GM19463 (cell line): ENCODE data around the gene PRKAG2.
"Not testable (repeated sequence)": the region's sequence is repeated elsewhere in the genome, so short reads cannot be mapped to it uniquely, and the experiment has no call there.

Source experiments
- ATAC-seq: cut with Tn5 transposase; IDR thresholded peaks from one replicate; pipeline ENCODE4 v1.9.1; 2021; ENCODE audit warnings: mild to moderate bottlenecking, moderate library complexity; ENCODE audit not compliant: unreplicated experiment

Gene PRKAG2

GRCh38 chr7:151837285-151838042 is 39.5 kb downstream of the PRKAG2 start:
- no peak for ATAC-seq

- ATAC-seq, result no peak
These were observed 40.0 kb downstream of the PRKAG2 start for GRCh38 chr7:151836927-151837205.

GRCh38 chr7:151836191-151836926 is 40.6 kb downstream of the PRKAG2 start:
- ATAC-seq, result no peak

- no peak for ATAC-seq
These were observed 41.3 kb downstream of the PRKAG2 start for GRCh38 chr7:151835636-151836035.

- no peak for ATAC-seq
These were observed 42.5 kb downstream of the PRKAG2 start for GRCh38 chr7:151834271-151835035.

GRCh38 chr7:151833691-151834090 is 43.2 kb downstream of the PRKAG2 start:
- ATAC-seq, result no peak

- ATAC-seq, result no peak
These were observed 43.7 kb downstream of the PRKAG2 start for GRCh38 chr7:151833213-151833651.

GRCh38 chr7:151832656-151833055 is 44.3 kb downstream of the PRKAG2 start:
- ATAC-seq, result no peak

- ATAC-seq, result no peak
These were observed 44.8 kb downstream of the PRKAG2 start for GRCh38 chr7:151832138-151832537.

GRCh38 chr7:151831606-151832005 is 45.3 kb downstream of the PRKAG2 start:
- no peak for ATAC-seq

GRCh38 chr7:151830121-151830830 is 46.6 kb downstream of the PRKAG2 start:
- ATAC-seq, result no peak

GRCh38 chr7:151829707-151830106 is 47.2 kb downstream of the PRKAG2 start:
- no peak for ATAC-seq

- no peak for ATAC-seq
These were observed 49.3 kb downstream of the PRKAG2 start for GRCh38 chr7:151827620-151828019.

GRCh38 chr7:151826316-151826715 is 50.6 kb downstream of the PRKAG2 start:
- ATAC-seq, result not testable (repeated sequence)

GRCh38 chr7:151825721-151826120 is 51.2 kb downstream of the PRKAG2 start:
- no peak for ATAC-seq

- no peak for ATAC-seq
These were observed 52.5 kb downstream of the PRKAG2 start for GRCh38 chr7:151824373-151824933.

- no peak for ATAC-seq
These were observed 53.1 kb downstream of the PRKAG2 start for GRCh38 chr7:151823566-151824372.

GRCh38 chr7:151822541-151823181 is 54.3 kb downstream of the PRKAG2 start:
- no peak for ATAC-seq

GRCh38 chr7:151821806-151822540 is 54.9 kb downstream of the PRKAG2 start:
- no peak for ATAC-seq
